HepG2 (cell line): ENCODE results near the gene SMARCB1. TPM values are rescaled to one million over a fixed set of nuclear protein-coding genes. Genes with fewer than 3 reads are reported as not detected.

Experiments used
- ATF5 ChIP-seq: sonication (generic); formaldehyde crosslinking; IDR thresholded peaks from 2 replicates; pipeline ENCODE4 v1.4.0; 2020; ENCODE audit warnings: mild to moderate bottlenecking, low read depth, missing genetic modification reagents
- ATF7-NPFF ChIP-seq: sonication (generic); formaldehyde crosslinking; IDR thresholded peaks from 2 replicates; pipeline ENCODE4 v1.8.1; 2023; ENCODE audit warnings: mild to moderate bottlenecking, low read depth, missing genetic modification reagents, moderate library complexity
- LBX2 ChIP-seq: sonication (generic); formaldehyde crosslinking; IDR thresholded peaks from 2 replicates; pipeline ENCODE4 v1.5.0; 2020; ENCODE audit warnings: missing genetic modification reagents, mild to moderate bottlenecking, borderline replicate concordance
- NR1H2 ChIP-seq: sonication (generic); formaldehyde crosslinking; IDR thresholded peaks from 2 replicates; pipeline ENCODE4 v1.8.1; 2022; ENCODE audit warnings: low read depth, missing genetic modification reagents, borderline replicate concordance
- SP4 ChIP-seq: sonication (generic); formaldehyde crosslinking; IDR thresholded peaks from 2 replicates; pipeline ENCODE4 v1.8.1; 2023; ENCODE audit warnings: mild to moderate bottlenecking, missing genetic modification reagents
- ZNF740 ChIP-seq: sonication (generic); formaldehyde crosslinking; IDR thresholded peaks from 2 replicates; pipeline ENCODE4 v1.4.0; 2020; ENCODE audit warnings: missing genetic modification reagents
- polyA plus RNA-seq, 8 experiments: library from polyadenylated mRNA; depleted of rRNA in 3 of 8; stranded (reverse) in 7 of 8; unstranded in 1 of 8; fragments of >200 nt; fragmentation: Illumina TruSeq in 4 of 8; extraction: Trizol in 4 of 8; gene quantifications; 2 replicates each; pipeline versions ENCODE4 v1.2.1 to v1.2.3, GENCODE V29; 2011 to 2016; ENCODE audit warnings: low read depth in 4 of 8, missing spikeins in 1 of 8, mixed read lengths in 1 of 8; ENCODE audit not compliant: insufficient read depth in 1 of 8
- total RNA-seq, 5 experiments: library from RNA; depleted of rRNA; stranded (reverse); fragments of >200 nt; fragmentation: Illumina TruSeq; extraction: Trizol; gene quantifications; 2 replicates each; pipeline ENCODE4 v1.2.3, GENCODE V29; 2016; ENCODE audit warnings: low read depth in 1 of 5
- TF ChIP-seq, protein P1 (sequence below), 2 experiments: sonication (generic) in 1 of 2; formaldehyde crosslinking in 1 of 2; IDR thresholded peaks; 2 replicates each; pipeline versions ENCODE4 v1.4.0 to v1.6.1; 2016 to 2020; ENCODE audit warnings: borderline replicate concordance in 1 of 2, low read depth in 1 of 2, mild to moderate bottlenecking in 1 of 2, missing genetic modification reagents in 1 of 2
- TF ChIP-seq, protein P2 (sequence below): sonication (generic); formaldehyde crosslinking; IDR thresholded peaks from 2 replicates; pipeline ENCODE4 v1.4.0; 2020; ENCODE audit warnings: missing genetic modification reagents
- TF ChIP-seq, protein P3 (sequence below): sonication (generic); formaldehyde crosslinking; IDR thresholded peaks from 2 replicates; pipeline ENCODE4 v1.4.0; 2020; ENCODE audit warnings: missing genetic modification reagents

Gene SMARCB1
- total and polyA plus RNA-seq, 2 of the 13 experiments (the other 11 are each of a cell fraction or from before 2014, with no cell fraction given) = 74.0 to 166 TPM

- TF ChIP-seq ATF5 (CRISPR knock-in tag) (peak; percentile 34; the same call in 1 of the 2 replicates), SP4 (CRISPR knock-in tag) (peak; percentile 85), LBX2 (CRISPR knock-in tag) (peak; percentile 49; the same call in 1 of the 2 replicates), ZNF740 (CRISPR knock-in tag) (no peak), ATF7-NPFF (CRISPR knock-in tag) (no peak; the same call in 1 of the 2 replicates), NR1H2 (CRISPR knock-in tag) (no peak)
- TF ChIP-seq, protein P1, sequence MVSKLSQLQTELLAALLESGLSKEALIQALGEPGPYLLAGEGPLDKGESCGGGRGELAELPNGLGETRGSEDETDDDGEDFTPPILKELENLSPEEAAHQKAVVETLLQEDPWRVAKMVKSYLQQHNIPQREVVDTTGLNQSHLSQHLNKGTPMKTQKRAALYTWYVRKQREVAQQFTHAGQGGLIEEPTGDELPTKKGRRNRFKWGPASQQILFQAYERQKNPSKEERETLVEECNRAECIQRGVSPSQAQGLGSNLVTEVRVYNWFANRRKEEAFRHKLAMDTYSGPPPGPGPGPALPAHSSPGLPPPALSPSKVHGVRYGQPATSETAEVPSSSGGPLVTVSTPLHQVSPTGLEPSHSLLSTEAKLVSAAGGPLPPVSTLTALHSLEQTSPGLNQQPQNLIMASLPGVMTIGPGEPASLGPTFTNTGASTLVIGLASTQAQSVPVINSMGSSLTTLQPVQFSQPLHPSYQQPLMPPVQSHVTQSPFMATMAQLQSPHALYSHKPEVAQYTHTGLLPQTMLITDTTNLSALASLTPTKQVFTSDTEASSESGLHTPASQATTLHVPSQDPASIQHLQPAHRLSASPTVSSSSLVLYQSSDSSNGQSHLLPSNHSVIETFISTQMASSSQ (IDR thresholded peaks at IDR 0.05; ENCODE audit: low read depth) = no peak
- TF ChIP-seq, protein P1 (CRISPR knock-in tag; IDR thresholded peaks at IDR 0.05; ENCODE audit: borderline replicate concordance) = no peak
- TF ChIP-seq, protein P2, sequence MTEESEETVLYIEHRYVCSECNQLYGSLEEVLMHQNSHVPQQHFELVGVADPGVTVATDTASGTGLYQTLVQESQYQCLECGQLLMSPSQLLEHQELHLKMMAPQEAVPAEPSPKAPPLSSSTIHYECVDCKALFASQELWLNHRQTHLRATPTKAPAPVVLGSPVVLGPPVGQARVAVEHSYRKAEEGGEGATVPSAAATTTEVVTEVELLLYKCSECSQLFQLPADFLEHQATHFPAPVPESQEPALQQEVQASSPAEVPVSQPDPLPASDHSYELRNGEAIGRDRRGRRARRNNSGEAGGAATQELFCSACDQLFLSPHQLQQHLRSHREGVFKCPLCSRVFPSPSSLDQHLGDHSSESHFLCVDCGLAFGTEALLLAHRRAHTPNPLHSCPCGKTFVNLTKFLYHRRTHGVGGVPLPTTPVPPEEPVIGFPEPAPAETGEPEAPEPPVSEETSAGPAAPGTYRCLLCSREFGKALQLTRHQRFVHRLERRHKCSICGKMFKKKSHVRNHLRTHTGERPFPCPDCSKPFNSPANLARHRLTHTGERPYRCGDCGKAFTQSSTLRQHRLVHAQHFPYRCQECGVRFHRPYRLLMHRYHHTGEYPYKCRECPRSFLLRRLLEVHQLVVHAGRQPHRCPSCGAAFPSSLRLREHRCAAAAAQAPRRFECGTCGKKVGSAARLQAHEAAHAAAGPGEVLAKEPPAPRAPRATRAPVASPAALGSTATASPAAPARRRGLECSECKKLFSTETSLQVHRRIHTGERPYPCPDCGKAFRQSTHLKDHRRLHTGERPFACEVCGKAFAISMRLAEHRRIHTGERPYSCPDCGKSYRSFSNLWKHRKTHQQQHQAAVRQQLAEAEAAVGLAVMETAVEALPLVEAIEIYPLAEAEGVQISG (CRISPR knock-in tag) = no peak; the same call in 1 of the 2 replicates
- TF ChIP-seq, protein P3, sequence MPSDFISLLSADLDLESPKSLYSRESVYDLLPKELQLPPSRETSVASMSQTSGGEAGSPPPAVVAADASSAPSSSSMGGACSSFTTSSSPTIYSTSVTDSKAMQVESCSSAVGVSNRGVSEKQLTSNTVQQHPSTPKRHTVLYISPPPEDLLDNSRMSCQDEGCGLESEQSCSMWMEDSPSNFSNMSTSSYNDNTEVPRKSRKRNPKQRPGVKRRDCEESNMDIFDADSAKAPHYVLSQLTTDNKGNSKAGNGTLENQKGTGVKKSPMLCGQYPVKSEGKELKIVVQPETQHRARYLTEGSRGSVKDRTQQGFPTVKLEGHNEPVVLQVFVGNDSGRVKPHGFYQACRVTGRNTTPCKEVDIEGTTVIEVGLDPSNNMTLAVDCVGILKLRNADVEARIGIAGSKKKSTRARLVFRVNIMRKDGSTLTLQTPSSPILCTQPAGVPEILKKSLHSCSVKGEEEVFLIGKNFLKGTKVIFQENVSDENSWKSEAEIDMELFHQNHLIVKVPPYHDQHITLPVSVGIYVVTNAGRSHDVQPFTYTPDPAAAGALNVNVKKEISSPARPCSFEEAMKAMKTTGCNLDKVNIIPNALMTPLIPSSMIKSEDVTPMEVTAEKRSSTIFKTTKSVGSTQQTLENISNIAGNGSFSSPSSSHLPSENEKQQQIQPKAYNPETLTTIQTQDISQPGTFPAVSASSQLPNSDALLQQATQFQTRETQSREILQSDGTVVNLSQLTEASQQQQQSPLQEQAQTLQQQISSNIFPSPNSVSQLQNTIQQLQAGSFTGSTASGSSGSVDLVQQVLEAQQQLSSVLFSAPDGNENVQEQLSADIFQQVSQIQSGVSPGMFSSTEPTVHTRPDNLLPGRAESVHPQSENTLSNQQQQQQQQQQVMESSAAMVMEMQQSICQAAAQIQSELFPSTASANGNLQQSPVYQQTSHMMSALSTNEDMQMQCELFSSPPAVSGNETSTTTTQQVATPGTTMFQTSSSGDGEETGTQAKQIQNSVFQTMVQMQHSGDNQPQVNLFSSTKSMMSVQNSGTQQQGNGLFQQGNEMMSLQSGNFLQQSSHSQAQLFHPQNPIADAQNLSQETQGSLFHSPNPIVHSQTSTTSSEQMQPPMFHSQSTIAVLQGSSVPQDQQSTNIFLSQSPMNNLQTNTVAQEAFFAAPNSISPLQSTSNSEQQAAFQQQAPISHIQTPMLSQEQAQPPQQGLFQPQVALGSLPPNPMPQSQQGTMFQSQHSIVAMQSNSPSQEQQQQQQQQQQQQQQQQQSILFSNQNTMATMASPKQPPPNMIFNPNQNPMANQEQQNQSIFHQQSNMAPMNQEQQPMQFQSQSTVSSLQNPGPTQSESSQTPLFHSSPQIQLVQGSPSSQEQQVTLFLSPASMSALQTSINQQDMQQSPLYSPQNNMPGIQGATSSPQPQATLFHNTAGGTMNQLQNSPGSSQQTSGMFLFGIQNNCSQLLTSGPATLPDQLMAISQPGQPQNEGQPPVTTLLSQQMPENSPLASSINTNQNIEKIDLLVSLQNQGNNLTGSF (CRISPR knock-in tag) = peak; percentile 64; the same call in 1 of the 2 replicates
Observed at GRCh38 chr22:23786752-23787599, at the start of gene SMARCB1 (continued).
